T-helper 17 cell (primary cell): ENCODE measurements around the gene KRT77. TPM values are rescaled to one million over a fixed set of nuclear protein-coding genes. Genes with fewer than 3 reads are reported as not detected.

Source experiments
- ATAC-seq: fragments of 150-1000 bp; cut with Tn5 transposase; 2 replicates; pipeline ENCODE4 v1.10.0; 2021; ENCODE audit warnings: mild to moderate bottlenecking, moderate library complexity
- DNase-seq, 3 donors: peaks; one replicate each; pipeline versions ENCODE4 v3.0.0 to v3.0.0-alpha.2; 2020 to 2021
- H3K9me3 ChIP-seq: one replicate; pipeline ENCODE4 v1.7.0; 2013; ENCODE audit warnings: low read length, mild to moderate bottlenecking; ENCODE audit not compliant: control insufficient read depth, poor library complexity, severe bottlenecking
- H3K27ac Mint-ChIP-seq: one replicate; pipeline ENCODE4 v1.8.0; 2022; ENCODE audit warnings: mild to moderate bottlenecking, moderate library complexity, mixed read lengths
- H3K27me3 Mint-ChIP-seq: one replicate; pipeline ENCODE4 v1.8.0; 2022; ENCODE audit warnings: mixed read lengths
- H3K36me3 Mint-ChIP-seq: one replicate; pipeline ENCODE4 v1.8.0; 2022; ENCODE audit warnings: low read depth, mixed read lengths
- H3K4me1 Mint-ChIP-seq: one replicate; pipeline ENCODE4 v1.8.0; 2022; ENCODE audit warnings: mild to moderate bottlenecking, mixed read lengths
- H3K4me3 Mint-ChIP-seq: one replicate; pipeline ENCODE4 v1.8.0; 2022; ENCODE audit warnings: mild to moderate bottlenecking, moderate library complexity, mixed read lengths
- total RNA-seq, 4 donors: library from RNA in 2 of 4; stranded (reverse) in 2 of 4; gene quantifications; one replicate each; pipeline ENCODE4 v1.2.3 and lab custom pipeline; 2022 to 2026

The KRT77 gene
- total RNA-seq, 2 donors from 2014 or later: not detected

DNA sequence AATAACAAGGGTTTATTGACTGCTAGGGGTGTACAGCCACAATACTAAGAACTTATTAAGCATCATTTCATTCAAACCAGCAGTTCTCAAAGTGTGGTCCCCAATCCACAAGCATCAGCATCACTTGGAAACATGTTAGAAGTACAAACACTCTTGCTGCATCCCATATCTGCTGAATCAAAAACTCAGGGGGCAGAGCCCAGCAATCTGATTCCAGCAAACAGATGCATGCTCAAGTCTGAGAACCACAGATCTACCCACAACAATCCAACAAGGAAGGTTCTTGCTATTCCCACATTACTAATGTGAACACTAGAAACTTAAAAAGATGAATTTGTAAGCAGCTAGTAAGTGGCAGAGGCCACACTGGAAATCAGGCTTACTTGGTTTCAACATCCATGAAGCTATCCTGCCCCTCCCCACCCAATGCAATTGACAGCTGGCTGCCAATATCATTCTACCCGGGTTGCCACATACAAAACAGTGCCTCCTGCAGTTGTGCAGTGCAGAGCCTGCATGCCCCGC lies 6.2 kb downstream of the KRT77 start:
- H3K9me3 ChIP-seq: no peaks in the 10 kb centered on the region
- Mint-ChIP-seq H3K4me3 (no peak overlapping the region), H3K36me3 (peaks cover 4% of the 10 kb centered on the region), H3K27ac (no peak overlapping the region), H3K4me1 (peaks cover 14% of the 10 kb centered on the region), H3K27me3 (peaks cover 67% of the 10 kb centered on the region)
- DNase-seq (no peak), ATAC-seq (no peak)

- H3K4me3 Mint-ChIP-seq: no peak overlapping the region
- H3K27ac Mint-ChIP-seq: no peak overlapping the region
- peaks cover 4% of the 10 kb centered on the region for H3K36me3 Mint-ChIP-seq
- no peak for ATAC-seq
- no peak for DNase-seq
- H3K4me1 Mint-ChIP-seq: peaks cover 17% of the 10 kb centered on the region
- H3K27me3 Mint-ChIP-seq: peaks cover 73% of the 10 kb centered on the region
- H3K9me3 ChIP-seq: no peaks in the 10 kb centered on the region
These were observed 6.7 kb downstream of the KRT77 start for GRCh38 chr12:52696588-52696987.

- ATAC-seq (no peak), DNase-seq (no peak)
- H3K36me3 Mint-ChIP-seq: peaks cover 4% of the 10 kb centered on the region
- peaks cover 26% of the 10 kb centered on the region for H3K4me1 Mint-ChIP-seq
- H3K27ac Mint-ChIP-seq: no peak overlapping the region
- peaks cover 64% of the 10 kb centered on the region for H3K27me3 Mint-ChIP-seq
- no peaks in the 10 kb centered on the region for H3K9me3 ChIP-seq
- H3K4me3 Mint-ChIP-seq: no peak overlapping the region
These were observed 8.3 kb downstream of the KRT77 start for GRCh38 chr12:52695039-52695438.

DNA sequence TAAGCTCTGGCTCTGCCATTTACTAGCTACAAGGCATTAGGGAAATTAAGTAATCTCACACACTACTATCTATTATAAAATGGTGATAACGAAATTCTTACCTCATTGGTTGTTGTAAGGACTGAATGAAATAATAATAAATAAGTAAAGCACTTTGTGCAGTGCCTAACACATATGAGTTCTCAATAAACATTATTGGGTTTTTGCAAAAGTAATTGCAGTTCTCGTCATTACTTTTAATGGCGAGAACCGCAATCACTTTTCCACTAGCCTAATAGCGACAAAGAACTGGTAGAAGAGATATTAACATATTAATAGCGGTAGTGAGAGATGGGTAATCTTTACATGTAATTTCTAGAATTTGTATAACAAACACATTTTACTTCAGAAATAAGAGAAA lies 9.2 kb downstream of the KRT77 start:
- no peak for DNase-seq
- H3K9me3 ChIP-seq: no peaks in the 10 kb centered on the region
- Mint-ChIP-seq H3K27ac (no peak overlapping the region), H3K27me3 (peaks cover 56% of the 10 kb centered on the region), H3K4me1 (peaks cover 25% of the 10 kb centered on the region), H3K4me3 (no peak overlapping the region), H3K36me3 (peaks cover 4% of the 10 kb centered on the region)
- no peak for ATAC-seq

GRCh38 chr12:52693261-52693660 lies 10.1 kb downstream of the KRT77 start:
- ATAC-seq: no peak
- no peaks in the 10 kb centered on the region for H3K9me3 ChIP-seq
- Mint-ChIP-seq H3K36me3 (peaks cover 4% of the 10 kb centered on the region), H3K27ac (no peak overlapping the region), H3K27me3 (peaks cover 56% of the 10 kb centered on the region), H3K4me3 (no peak overlapping the region), H3K4me1 (peaks cover 26% of the 10 kb centered on the region)
- DNase-seq: no peak

DNA sequence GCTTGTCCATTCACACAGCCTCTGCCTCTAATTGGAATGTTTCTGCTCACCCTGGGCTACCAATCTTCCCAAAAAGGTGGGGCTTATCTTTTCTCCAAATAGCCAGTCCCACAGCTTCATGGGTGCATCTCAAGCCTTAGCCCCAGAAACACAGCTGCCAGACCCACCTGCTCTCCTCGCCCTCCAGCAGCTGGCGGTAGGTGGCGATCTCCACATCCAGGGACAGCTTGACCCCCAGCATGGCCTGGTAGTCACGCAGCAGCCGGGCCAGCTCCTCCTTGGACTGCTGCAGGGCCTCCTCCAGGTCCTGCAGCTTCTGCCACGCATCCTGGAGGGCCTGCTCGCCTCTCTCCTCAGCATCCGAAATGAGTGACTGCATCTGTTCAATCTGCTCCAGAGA lies 11.1 kb downstream of the KRT77 start:
- Mint-ChIP-seq H3K27me3 (peaks cover 54% of the 10 kb centered on the region), H3K4me3 (peak overlapping the region; percentile 53), H3K27ac (no peak overlapping the region), H3K4me1 (peaks cover 32% of the 10 kb centered on the region), H3K36me3 (peaks cover 5% of the 10 kb centered on the region)
- DNase-seq (no peak), ATAC-seq (no peak)
- no peaks in the 10 kb centered on the region for H3K9me3 ChIP-seq

DNA sequence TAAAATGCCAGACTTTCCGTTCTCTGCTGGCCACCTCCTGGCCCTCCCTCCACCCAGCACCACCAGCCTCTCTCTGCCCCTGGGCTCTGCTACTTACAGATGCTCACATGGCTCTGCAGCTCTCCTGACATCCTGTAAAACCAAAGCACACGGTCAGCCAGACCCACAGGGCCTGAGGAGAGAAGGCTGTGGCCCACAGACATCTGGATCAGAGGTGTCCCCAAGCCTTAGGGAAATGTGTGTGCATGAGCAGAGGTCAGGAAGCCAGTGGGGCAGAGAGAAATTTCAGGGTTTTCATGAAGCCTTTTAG lies 11.5 kb downstream of the KRT77 start:
- ATAC-seq: no peak
- peak overlapping the region; percentile 54 for H3K27ac Mint-ChIP-seq
- no peak for DNase-seq
- peaks cover 33% of the 10 kb centered on the region for H3K4me1 Mint-ChIP-seq
- peak overlapping the region; percentile 95 for H3K4me3 Mint-ChIP-seq
- peaks cover 7% of the 10 kb centered on the region for H3K36me3 Mint-ChIP-seq
- peaks cover 58% of the 10 kb centered on the region for H3K27me3 Mint-ChIP-seq
- no peaks in the 10 kb centered on the region for H3K9me3 ChIP-seq

- Mint-ChIP-seq H3K4me1 (peaks cover 36% of the 10 kb centered on the region), H3K27ac (peak overlapping the region; percentile 54), H3K36me3 (peaks cover 7% of the 10 kb centered on the region), H3K4me3 (peak overlapping the region; percentile 95), H3K27me3 (peaks cover 61% of the 10 kb centered on the region)
- DNase-seq (peak; percentile 18 to 30 (median 19)), ATAC-seq (peak; percentile 85)
- H3K9me3 ChIP-seq: no peaks in the 10 kb centered on the region
These were observed 12.1 kb downstream of the KRT77 start for GRCh38 chr12:52691076-52691840.

DNA sequence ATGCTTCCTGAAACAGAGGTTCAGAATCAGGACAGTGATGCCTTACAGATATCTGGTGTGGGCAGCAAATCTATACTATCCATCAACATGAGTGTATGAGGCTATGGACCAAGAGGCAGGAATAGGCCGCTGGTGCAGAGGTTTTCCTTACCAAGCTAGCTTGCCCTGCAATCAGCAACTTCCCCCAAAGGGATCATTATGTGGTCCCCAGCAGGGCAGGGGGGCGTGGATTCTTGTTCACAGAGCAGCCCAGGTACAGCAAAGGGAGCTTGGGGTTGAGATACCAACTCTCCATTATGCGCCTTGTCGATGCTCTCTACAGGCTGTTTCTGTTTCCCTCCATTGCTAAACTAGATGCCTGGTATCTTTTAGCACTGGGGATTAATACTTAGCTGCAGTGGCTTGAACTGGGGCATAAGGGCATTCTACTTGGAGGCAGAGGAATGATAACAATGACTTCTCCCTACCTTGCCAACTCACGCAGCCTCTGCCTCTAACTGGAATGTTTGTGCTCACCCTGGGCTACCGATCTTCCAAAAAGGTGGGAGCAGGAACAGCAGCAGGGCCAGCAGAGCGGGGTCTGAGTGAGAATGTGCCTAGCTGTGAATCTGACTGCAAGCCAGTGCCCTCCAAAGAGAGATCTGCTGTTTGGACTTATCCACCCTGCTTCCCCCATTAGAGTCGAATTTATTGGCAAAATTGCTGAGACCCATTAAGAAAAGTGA lies 12.8 kb downstream of the KRT77 start:
- H3K27me3 Mint-ChIP-seq: peaks cover 54% of the 10 kb centered on the region
- DNase-seq (no peak), ATAC-seq (no peak)
- H3K4me1 Mint-ChIP-seq: peaks cover 36% of the 10 kb centered on the region
- no peaks in the 10 kb centered on the region for H3K9me3 ChIP-seq
- peak overlapping the region; percentile 95 for H3K4me3 Mint-ChIP-seq
- H3K36me3 Mint-ChIP-seq: peaks cover 7% of the 10 kb centered on the region
- H3K27ac Mint-ChIP-seq: no peak overlapping the region

DNA sequence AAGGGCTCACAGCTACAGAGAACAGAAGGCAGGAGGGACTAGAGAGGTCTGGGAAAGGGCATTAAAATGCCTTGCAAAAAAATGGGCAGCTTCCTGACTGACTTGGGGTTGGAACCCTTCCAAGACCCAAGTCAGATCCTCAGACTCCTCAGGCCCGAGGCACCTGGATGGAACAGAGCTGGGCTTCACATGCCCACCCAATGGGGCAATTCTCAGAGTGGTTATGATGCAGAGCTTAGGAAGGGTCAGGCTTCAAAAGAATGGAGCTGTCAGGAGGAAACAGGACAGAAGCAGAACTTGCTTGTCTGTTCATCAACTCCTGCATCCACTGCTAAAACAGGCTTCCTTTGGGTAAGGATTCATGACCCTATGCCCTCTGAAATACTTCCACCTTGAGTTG lies 13.4 kb downstream of the KRT77 start:
- peaks cover 7% of the 10 kb centered on the region for H3K36me3 Mint-ChIP-seq
- H3K27me3 Mint-ChIP-seq: peaks cover 48% of the 10 kb centered on the region
- no peak for ATAC-seq
- no peak overlapping the region for H3K4me3 Mint-ChIP-seq
- DNase-seq: no peak
- no peak overlapping the region for H3K27ac Mint-ChIP-seq
- no peaks in the 10 kb centered on the region for H3K9me3 ChIP-seq
- H3K4me1 Mint-ChIP-seq: peaks cover 36% of the 10 kb centered on the region

- no peak overlapping the region for H3K4me3 Mint-ChIP-seq
- ATAC-seq (no peak), DNase-seq (no peak)
- peaks cover 8% of the 10 kb centered on the region for H3K36me3 Mint-ChIP-seq
- H3K27ac Mint-ChIP-seq: peak overlapping the region; percentile 86
- H3K27me3 Mint-ChIP-seq: peaks cover 52% of the 10 kb centered on the region
- H3K9me3 ChIP-seq: no peaks in the 10 kb centered on the region
- peaks cover 36% of the 10 kb centered on the region for H3K4me1 Mint-ChIP-seq
These were observed 14.1 kb downstream of the KRT77 start for GRCh38 chr12:52689239-52689638.

DNA sequence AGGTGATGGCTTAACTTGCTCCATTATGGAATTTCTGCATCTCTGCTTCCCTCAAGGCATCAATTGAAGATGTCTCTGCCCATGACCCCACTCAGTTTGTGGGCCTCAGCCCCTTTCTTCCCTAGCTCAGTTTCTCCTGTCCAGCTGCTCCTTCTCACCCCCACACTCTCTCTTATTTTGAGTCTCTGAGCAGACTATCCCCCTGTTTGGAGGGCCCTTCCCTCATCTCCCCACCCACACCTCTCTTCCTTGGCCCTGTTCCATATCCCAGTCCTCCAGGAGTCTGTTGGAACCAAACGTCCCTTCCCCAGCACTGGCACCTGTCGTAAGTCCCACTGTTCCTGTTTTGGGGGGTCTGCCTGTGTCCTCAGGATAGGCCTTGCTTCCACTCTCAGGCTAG lies 14.8 kb downstream of the KRT77 start:
- peaks cover 10% of the 10 kb centered on the region for H3K36me3 Mint-ChIP-seq
- peak overlapping the region; percentile 86 for H3K27ac Mint-ChIP-seq
- H3K27me3 Mint-ChIP-seq: peaks cover 58% of the 10 kb centered on the region
- H3K9me3 ChIP-seq: no peaks in the 10 kb centered on the region
- no peak overlapping the region for H3K4me3 Mint-ChIP-seq
- ATAC-seq (no peak), DNase-seq (no peak)
- peaks cover 38% of the 10 kb centered on the region for H3K4me1 Mint-ChIP-seq

GRCh38 chr12:52687497-52688385 lies 15.6 kb downstream of the KRT77 start:
- DNase-seq (no peak), ATAC-seq (no peak)
- Mint-ChIP-seq H3K4me1 (peaks cover 33% of the 10 kb centered on the region), H3K36me3 (peaks cover 7% of the 10 kb centered on the region), H3K27ac (peak overlapping the region; percentile 47), H3K27me3 (peaks cover 54% of the 10 kb centered on the region), H3K4me3 (peak overlapping the region; percentile 56)
- no peaks in the 10 kb centered on the region for H3K9me3 ChIP-seq
